Right lobe of liver (tissue), 6 donors: Measurements from ENCODE around the gene UBE3B. TPM values are rescaled to one million over a fixed set of nuclear protein-coding genes. Genes with fewer than 3 reads are reported as not detected.

Experiments
- ATAC-seq, 4 donors: fragments of 200-7000 bp; cut with Tn5 transposase; one replicate each; pipeline ENCODE4 v1.9.1; 2020; ENCODE audit warnings: mild to moderate bottlenecking in 4 of 4, moderate library complexity in 4 of 4
- DNase-seq, 3 donors: peaks; one replicate each; pipeline ENCODE4 v3.0.0-alpha.2; 2020
- H3K27ac ChIP-seq, 3 donors: fragments of 200-600 bp; one replicate each; pipeline ENCODE4 v1.8.0; 2022
- H3K27me3 ChIP-seq, 2 donors: fragments of 200-600 bp; one replicate each; pipeline ENCODE4 v1.8.0; 2022
- H3K36me3 ChIP-seq, 4 donors: fragments of 200-600 bp; sonication (generic) in 1 of 4; one replicate each; pipeline versions ENCODE4 v1.5.1 to v1.8.0; 2017 to 2022; ENCODE audit warnings: control low read depth in 1 of 4
- H3K4me1 ChIP-seq, 4 donors: fragments of 200-600 bp; sonication (generic) in 1 of 4; one replicate each; pipeline versions ENCODE4 v1.5.1 to v1.8.0; 2017 to 2022; ENCODE audit warnings: control low read depth in 1 of 4
- H3K4me3 ChIP-seq, 3 donors: fragments of 200-600 bp; one replicate each; pipeline ENCODE4 v1.8.0; 2022
- H3K9me3 ChIP-seq, 4 donors: fragments of 200-600 bp; sonication (generic) in 1 of 4; one replicate each; pipeline versions ENCODE4 v1.5.1 to v1.8.0; 2017 to 2022; ENCODE audit warnings: control low read depth in 1 of 4
- POLR2A ChIP-seq: fragments of 450-650 bp; IDR thresholded peaks from one replicate; pipeline ENCODE4 v1.6.1; 2017; ENCODE audit warnings: antibody characterized with exemption, mild to moderate bottlenecking
- WGBS: methylation state at CpG from one replicate; pipeline ENCODE4 v1.1.6; 2018; ENCODE audit warnings: low coverage, low lambda C conversion rate; ENCODE audit not compliant: insufficient coverage; ENCODE audit errors: missing lambda C conversion rate; 5-methylcytosine and 5-hydroxymethylcytosine counted together
- intact Hi-C, 2 donors: fragments of 100-400 bp; cut with DNase I; formaldehyde crosslinking; loops; one replicate each; pipeline versions ENCODE4 v1.11.2 to v1.14.1; 2022
- total RNA-seq, 6 experiments: library from RNA; depleted of rRNA in 2 of 6; stranded (reverse); fragments of >200 nt in 2 of 6; fragmentation: NEBNext Ultra II Directional in 3 of 6; extraction: Animal tissue kit (Norgen Biotek cat#: 25700) in 3 of 6; gene quantifications; one replicate each; pipeline versions ENCODE4 v1.1.0 to v1.2.4, GENCODE V29; 2016 to 2023
- TF ChIP-seq, protein P1 (sequence below), 4 donors: fragments of 200-600 bp in 3 of 4; fragments of 450-650 bp in 1 of 4; IDR thresholded peaks; one replicate each; pipeline versions ENCODE4 v1.5.1 to v1.8.0; 2016 to 2022; ENCODE audit warnings: antibody characterized with exemption in 4 of 4, mild to moderate bottlenecking in 2 of 4
- donor health status: DM: no; HTN: yes; CAD: no.
- donor health status: DM: no; HTN: no; CAD: no.
- donor health status: DM: no; HTN: no; CAD: no.
- donor health status: DM: no; HTN: yes; CAD: no.
- donor health status: DM: no; HTN: yes; CAD: no.

Gene UBE3B
- total RNA-seq, 6 experiments from 2014 or later, result 15.3 to 31.8 (median 22.5) TPM

DNA sequence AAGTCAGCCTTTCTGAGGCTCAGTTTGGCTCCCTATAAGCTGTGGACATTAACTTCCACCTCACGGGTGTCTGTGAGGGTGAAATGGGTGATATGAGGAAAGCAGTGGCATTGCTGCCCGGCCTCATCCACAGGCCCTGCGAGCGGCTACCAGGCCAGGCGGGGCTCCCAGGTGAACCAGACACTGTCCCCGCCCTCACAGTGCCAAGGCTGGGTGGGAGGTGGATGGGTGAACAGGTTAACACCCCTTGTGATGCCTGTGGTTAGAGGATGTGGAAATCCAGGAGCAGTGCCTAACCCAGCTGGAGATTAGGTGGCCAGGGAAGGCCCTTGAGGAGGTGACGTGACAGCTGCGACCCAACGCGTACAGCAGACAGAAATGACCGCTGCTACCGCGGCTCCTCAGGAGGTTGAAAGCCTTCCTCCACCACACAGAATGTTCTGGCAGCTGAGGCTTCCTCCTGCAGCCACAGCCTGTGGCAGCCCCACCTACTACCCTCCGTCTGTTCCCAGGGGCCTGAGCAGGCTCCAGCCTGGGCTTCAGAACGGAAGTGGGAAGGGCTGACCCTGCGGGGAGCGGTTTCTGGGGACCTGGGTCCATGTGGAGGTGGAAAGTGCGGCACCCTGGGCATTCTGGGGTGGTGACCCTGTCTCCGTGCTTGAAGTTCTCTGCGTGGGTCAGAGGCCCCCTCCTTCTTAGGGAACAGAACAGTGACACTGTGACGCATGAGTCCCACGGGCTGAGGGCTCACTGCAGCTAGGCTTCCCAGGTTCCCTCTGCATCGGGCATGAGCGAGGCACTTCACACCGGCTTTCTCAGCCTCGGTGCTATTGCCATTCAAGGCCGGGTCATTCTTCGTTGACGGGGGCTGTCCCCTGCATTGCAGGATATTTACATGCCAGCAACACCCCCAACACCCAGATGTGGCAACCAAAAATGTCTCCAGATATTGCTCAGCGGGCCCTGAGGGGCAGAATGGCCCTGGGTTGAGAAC lies 86.2 kb downstream of the UBE3B start:
- no peak for ATAC-seq
- H3K4me1 ChIP-seq, result peaks cover 0 to 21% (median 7%) of the 10 kb centered on the region in 4 donors
- no peak overlapping the region for H3K27ac ChIP-seq
- H3K36me3 ChIP-seq, result peaks cover 0 to 44% (median 10%) of the 10 kb centered on the region in 4 donors
- H3K27me3 ChIP-seq, result no peaks in the 10 kb centered on the region
- intact Hi-C loops, result no loop called here
- WGBS, result 84% methylated on average over 5 of the region's 30 CpGs
- TF ChIP-seq, protein P1, sequence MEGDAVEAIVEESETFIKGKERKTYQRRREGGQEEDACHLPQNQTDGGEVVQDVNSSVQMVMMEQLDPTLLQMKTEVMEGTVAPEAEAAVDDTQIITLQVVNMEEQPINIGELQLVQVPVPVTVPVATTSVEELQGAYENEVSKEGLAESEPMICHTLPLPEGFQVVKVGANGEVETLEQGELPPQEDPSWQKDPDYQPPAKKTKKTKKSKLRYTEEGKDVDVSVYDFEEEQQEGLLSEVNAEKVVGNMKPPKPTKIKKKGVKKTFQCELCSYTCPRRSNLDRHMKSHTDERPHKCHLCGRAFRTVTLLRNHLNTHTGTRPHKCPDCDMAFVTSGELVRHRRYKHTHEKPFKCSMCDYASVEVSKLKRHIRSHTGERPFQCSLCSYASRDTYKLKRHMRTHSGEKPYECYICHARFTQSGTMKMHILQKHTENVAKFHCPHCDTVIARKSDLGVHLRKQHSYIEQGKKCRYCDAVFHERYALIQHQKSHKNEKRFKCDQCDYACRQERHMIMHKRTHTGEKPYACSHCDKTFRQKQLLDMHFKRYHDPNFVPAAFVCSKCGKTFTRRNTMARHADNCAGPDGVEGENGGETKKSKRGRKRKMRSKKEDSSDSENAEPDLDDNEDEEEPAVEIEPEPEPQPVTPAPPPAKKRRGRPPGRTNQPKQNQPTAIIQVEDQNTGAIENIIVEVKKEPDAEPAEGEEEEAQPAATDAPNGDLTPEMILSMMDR (IDR thresholded peaks at IDR 0.05), result no peak
- no peak for TF ChIP-seq POLR2A
- H3K9me3 ChIP-seq, result no peaks in the 10 kb centered on the region
- H3K4me3 ChIP-seq, result no peak overlapping the region
- peak in 1 of 3 donors; percentile 45 for DNase-seq

DNA sequence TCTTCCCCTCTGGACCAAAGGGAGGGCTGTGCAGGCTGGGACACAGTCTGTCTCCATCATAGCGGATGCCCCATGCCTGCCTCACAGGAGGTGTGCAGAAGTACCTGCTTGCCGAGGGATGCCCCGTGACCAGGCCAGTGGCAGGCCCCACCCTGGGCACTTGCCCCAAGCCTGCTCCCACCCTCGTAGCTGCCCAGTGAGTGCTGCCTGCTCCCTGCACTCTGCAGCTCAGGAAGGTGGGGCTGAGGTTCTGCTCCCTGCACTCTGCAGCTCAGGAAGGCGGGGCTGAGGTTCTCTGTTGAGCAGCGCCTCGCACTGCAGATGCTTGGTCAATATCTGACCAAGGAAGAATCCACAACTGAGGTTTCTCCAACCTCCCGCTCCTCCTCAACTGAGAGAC lies 89.0 kb downstream of the UBE3B start:
- intact Hi-C loops, result no loop called here
- Histone ChIP-seq H3K4me3 (no peak overlapping the region), H3K36me3 (peaks cover 0 to 53% (median 10%) of the 10 kb centered on the region in 4 donors), H3K4me1 (peaks cover 0 to 24% (median 5%) of the 10 kb centered on the region in 4 donors), H3K27ac (no peak overlapping the region), H3K9me3 (no peaks in the 10 kb centered on the region), H3K27me3 (no peaks in the 10 kb centered on the region)
- no peak for TF ChIP-seq POLR2A
- TF ChIP-seq, protein P1 (IDR thresholded peaks at IDR 0.05), result no peak
- DNase-seq (peak in 1 of 3 donors; percentile 49), ATAC-seq (no peak)
- WGBS, result no CpG with 5 or more reads among the region's 8 CpGs

DNA sequence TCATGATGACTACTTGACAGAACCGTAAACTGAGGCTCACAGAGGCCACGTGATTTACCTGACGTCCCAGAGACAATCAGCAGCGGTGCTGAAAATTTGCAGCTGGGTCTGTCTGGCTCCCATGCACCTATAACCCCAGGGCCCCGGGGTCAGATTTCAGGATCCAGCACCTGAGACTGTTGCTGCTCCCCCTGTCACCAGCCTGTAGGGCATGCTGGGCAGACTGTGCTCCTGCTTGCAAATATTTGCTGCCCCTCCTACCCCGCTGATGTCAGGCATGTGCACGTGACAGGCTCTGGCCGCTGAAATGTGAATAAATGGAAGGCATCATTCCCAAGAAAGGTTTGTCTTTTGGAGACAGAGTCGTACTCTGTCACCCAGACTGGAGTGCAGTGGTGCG lies 89.9 kb downstream of the UBE3B start:
- no peak for TF ChIP-seq POLR2A
- TF ChIP-seq, protein P1 (IDR thresholded peaks at IDR 0.05), result peak in 1 of 4 donors; percentile 6
- no peak overlapping the region for H3K4me3 ChIP-seq
- no peaks in the 10 kb centered on the region for H3K9me3 ChIP-seq
- peak overlapping the region in 1 of 3 donors; percentile 45 for H3K27ac ChIP-seq
- peak; percentile 58 to 89 (median 83) for DNase-seq
- H3K27me3 ChIP-seq, result no peaks in the 10 kb centered on the region
- peaks cover 0 to 26% (median 9%) of the 10 kb centered on the region in 4 donors for H3K4me1 ChIP-seq
- 60% methylated on average over 6 of the region's 10 CpGs for WGBS
- H3K36me3 ChIP-seq, result peaks cover 0 to 53% (median 10%) of the 10 kb centered on the region in 4 donors
- intact Hi-C loops, result no loop called here
- peak; percentile 63 to 83 (median 74) for ATAC-seq

DNA sequence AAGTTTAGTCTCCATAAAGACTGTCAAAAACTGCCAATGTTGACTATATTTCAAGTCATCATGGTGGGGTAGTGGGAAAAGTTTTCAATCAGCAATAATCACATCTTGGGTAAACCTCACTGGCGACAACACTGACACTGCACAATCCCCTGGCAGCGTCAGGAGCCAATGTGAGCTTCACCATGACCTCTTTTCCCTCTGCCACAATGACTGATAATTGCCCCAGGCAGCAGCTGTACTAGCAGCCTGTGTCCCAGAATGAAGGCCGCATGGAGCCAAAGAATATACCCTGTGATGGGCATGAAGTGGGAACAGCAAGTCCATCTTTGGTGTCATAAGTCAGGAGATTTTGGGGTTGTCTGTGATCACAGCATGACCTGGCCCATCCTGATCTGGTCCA lies 90.5 kb downstream of the UBE3B start:
- intact Hi-C loops, result no loop called here
- Histone ChIP-seq H3K4me3 (no peak overlapping the region), H3K36me3 (peaks cover 0 to 51% (median 10%) of the 10 kb centered on the region in 4 donors), H3K9me3 (no peaks in the 10 kb centered on the region), H3K27me3 (no peaks in the 10 kb centered on the region), H3K4me1 (peaks cover 0 to 26% (median 12%) of the 10 kb centered on the region in 4 donors), H3K27ac (peak overlapping the region in 1 of 3 donors; percentile 45)
- ATAC-seq (peak in 1 of 4 donors; percentile 15), DNase-seq (peak in 1 of 3 donors; percentile 31)
- TF ChIP-seq, protein P1 (IDR thresholded peaks at IDR 0.05), result no peak
- no peak for TF ChIP-seq POLR2A
- 58% methylated on average over 3 of the region's 3 CpGs for WGBS
